Heart right ventricle (tissue), 16 donors: ENCODE measurements around the gene CDKAL1. TPM values are rescaled to one million over a fixed set of nuclear protein-coding genes. Genes with fewer than 3 reads are reported as not detected.

ENCODE experiments used
- ATAC-seq, 8 donors: fragments of 200-7000 bp; cut with Tn5 transposase; one replicate each; pipeline ENCODE4 v1.9.1; 2020; ENCODE audit warnings: mild to moderate bottlenecking in 8 of 8, moderate library complexity in 8 of 8, moderate number of reproducible peaks in 1 of 8
- DNase-seq, 2 donors: peaks; one replicate each; pipeline ENCODE4 v3.0.0-alpha.2; 2020
- H3K27ac ChIP-seq, 10 donors: fragments of 200-600 bp; sonication (generic) in 2 of 10; one replicate each; pipeline versions ENCODE4 v1.5.0 to v1.8.0; 2020 to 2022; ENCODE audit warnings: mild to moderate bottlenecking in 3 of 10
- H3K27me3 ChIP-seq, 7 donors: fragments of 200-600 bp; one replicate each; pipeline ENCODE4 v1.8.0; 2021 to 2022; ENCODE audit warnings: mild to moderate bottlenecking in 2 of 7
- H3K36me3 ChIP-seq, 9 donors: fragments of 200-600 bp; sonication (generic) in 1 of 9; one replicate each; pipeline versions ENCODE4 v1.5.0 to v1.8.0; 2020 to 2022; ENCODE audit warnings: mild to moderate bottlenecking in 2 of 9
- H3K4me1 ChIP-seq, 9 donors: fragments of 200-600 bp; sonication (generic) in 1 of 9; one replicate each; pipeline versions ENCODE4 v1.5.0 to v1.8.0; 2020 to 2022; ENCODE audit warnings: mild to moderate bottlenecking in 4 of 9
- H3K4me3 ChIP-seq, 10 donors: fragments of 200-600 bp; sonication (generic) in 2 of 10; one replicate each; pipeline versions ENCODE4 v1.5.0 to v1.8.0; 2020 to 2022; ENCODE audit warnings: mild to moderate bottlenecking in 7 of 10, moderate library complexity in 2 of 10
- H3K9me3 ChIP-seq, 11 donors: fragments of 200-600 bp in 10 of 11; sonication (generic) in 2 of 11; one replicate each; pipeline versions ENCODE4 v1.5.0 to v1.8.0; 2013 to 2022; ENCODE audit warnings: mild to moderate bottlenecking in 2 of 11, control low read depth in 1 of 11, moderate library complexity in 1 of 11
- CTCF ChIP-seq, 9 donors: fragments of 200-600 bp; sonication (generic) in 2 of 9; IDR thresholded peaks; one replicate each; pipeline versions ENCODE4 v1.5.0 to v1.8.0; 2021 to 2022; ENCODE audit warnings: antibody characterized with exemption in 9 of 9, mild to moderate bottlenecking in 5 of 9, moderate library complexity in 1 of 9
- WGBS, 2 donors: extraction: QIAGEN DNeasy Blood & Tissue Kit; methylation state at CpG; one replicate each; pipeline ENCODE4 v1.1.7; 2013; ENCODE audit warnings: inconsistent platforms in 1 of 2; 5-methylcytosine and 5-hydroxymethylcytosine counted together
- intact Hi-C, 10 donors: fragments of 100-400 bp; cut with DNase I; formaldehyde crosslinking; loops; one replicate each; pipeline versions ENCODE4 v1.11.1 to v1.14.2; 2022
- polyA plus RNA-seq, 2 donors: library from polyadenylated mRNA; stranded (reverse); fragments of 200-250 nt; gene quantifications; one replicate each; pipeline ENCODE4 v1.2.3, GENCODE V29; 2013
- total RNA-seq, 10 donors: library from RNA; stranded (reverse); fragmentation: NEBNext Ultra II Directional in 3 of 10; extraction: Animal tissue kit (Norgen Biotek cat#: 25700) in 3 of 10; gene quantifications; one replicate each; pipeline versions ENCODE4 v1.2.1 to v1.2.4, GENCODE V29; 2021 to 2023
- donor health status: Arrhythmogenic right ventricular cardiomyopathy.
- donor health status: ischemic (EF 13 %, LVEDD 7.1; RV severe dilation, severe dysfunction).
- donor health status: healthy with polysubstance abuse.
- donor health status: DM: no; HTN: yes; CAD: no.
- donor health status: DM: no; HTN: no; CAD: no.
- donor health status: ischemic (EF 25% LVEDD 6.9; RV normal size, moderate dysfunction).
- donor health status: ischemic (EF 25% LVEDD 5.7; RV mildly dilated, moderate dysfunction).
- donor health status: healthy.
- donor health status: DM: yes; HTN: yes; CAD: no.
- donor health status: Ischemic cardiomyopathy.
- donor health status: ischemic (EF 35%, LVEDD 5.7; RV mildly dilated, moderate dysfunction).
- donor health status: nonischemic (EF 11% LVEDD 7.7; RV severe dilation, severe dysfunction).
- donor health status: DM: yes; HTN: yes; CAD: no.
- donor health status: PGD.
- donor health status: ischemic (EF 29% LVEDD 5.4; RV normal size, mild dysfunction).
- donor health status: nonischemic (EF 23%, LVEDD 6.1; RV moderate dilation, normal function).

Gene CDKAL1
- total and polyA plus RNA-seq, 12 donors: 3.2 to 14.0 (median 10.6) TPM

- Histone ChIP-seq H3K4me3 (no peak overlapping the region), H3K9me3 (no peaks in the 10 kb centered on the region), H3K4me1 (no peaks in the 10 kb centered on the region), H3K27ac (no peak overlapping the region), H3K36me3 (no peaks in the 10 kb centered on the region), H3K27me3 (no peaks in the 10 kb centered on the region)
- intact Hi-C loops: no loop called here
- 93 to 95% methylated on average over 3 of the region's 3 CpGs for WGBS, 2 donors
- ATAC-seq (no peak), DNase-seq (no peak)
- no peak for TF ChIP-seq CTCF (IDR thresholded peaks at IDR 0.05)
These were observed 303.9 kb downstream of the CDKAL1 start for GRCh38 chr6:20838113-20838512.

- H3K4me1 ChIP-seq: no peaks in the 10 kb centered on the region
- intact Hi-C loops: no loop called here
- H3K36me3 ChIP-seq: no peaks in the 10 kb centered on the region
- WGBS, 2 donors: 91 to 93% methylated on average over 2 of the region's 2 CpGs
- no peaks in the 10 kb centered on the region for H3K27me3 ChIP-seq
- ATAC-seq: no peak
- H3K27ac ChIP-seq: no peak overlapping the region
- no peak overlapping the region for H3K4me3 ChIP-seq
- no peak for DNase-seq
- TF ChIP-seq CTCF (IDR thresholded peaks at IDR 0.05): no peak
- H3K9me3 ChIP-seq: no peaks in the 10 kb centered on the region
These were observed 305.4 kb downstream of the CDKAL1 start for GRCh38 chr6:20839630-20840029.

GRCh38 chr6:20840675-20841074 lies 306.4 kb downstream of the CDKAL1 start:
- WGBS, 2 donors: 79 to 91% methylated on average over 2 of the region's 2 CpGs
- Histone ChIP-seq H3K4me1 (no peaks in the 10 kb centered on the region), H3K9me3 (no peaks in the 10 kb centered on the region), H3K36me3 (no peaks in the 10 kb centered on the region), H3K27ac (no peak overlapping the region), H3K27me3 (no peaks in the 10 kb centered on the region), H3K4me3 (no peak overlapping the region)
- DNase-seq: no peak
- no peak for ATAC-seq
- intact Hi-C loops: no loop called here
- no peak for TF ChIP-seq CTCF (IDR thresholded peaks at IDR 0.05)

- DNase-seq (no peak), ATAC-seq (no peak)
These were observed 307.5 kb downstream of the CDKAL1 start for GRCh38 chr6:20841806-20842205.

More at GRCh38 chr6:20841806-20842205, 307.5 kb downstream of the CDKAL1 start:
- TF ChIP-seq CTCF (IDR thresholded peaks at IDR 0.05): no peak
- Histone ChIP-seq H3K27me3 (no peaks in the 10 kb centered on the region), H3K9me3 (no peaks in the 10 kb centered on the region), H3K36me3 (no peaks in the 10 kb centered on the region), H3K27ac (no peak overlapping the region), H3K4me1 (no peaks in the 10 kb centered on the region), H3K4me3 (no peak overlapping the region)
- intact Hi-C loops: no loop called here
